GM23338 (cell line): ENCODE results near the gene AMBRA1. TPM values are rescaled to one million over a fixed set of nuclear protein-coding genes. Genes with fewer than 3 reads are reported as not detected.

Source experiments
- ATAC-seq: fragments of 200-7000 bp; cut with Tn5 transposase; 3 replicates; pipeline ENCODE4 v1.9.1; 2020
- DNase-seq: peaks from one replicate; pipeline ENCODE4 v3.0.0-alpha.2; 2015; ENCODE audit warnings: low spot score
- H2AFZ ChIP-seq: fragments of 200-600 bp; sonication (generic); 2 replicates; pipeline ENCODE4 v1.8.0; 2016; ENCODE audit warnings: antibody characterized with exemption, mild to moderate bottlenecking, moderate library complexity
- H3F3A ChIP-seq: fragments of 200-600 bp; sonication (generic); replicated peaks from 2 replicates; pipeline ENCODE4 v1.8.0; 2017; ENCODE audit warnings: antibody characterized with exemption, mixed run types, low read depth
- H3K27ac ChIP-seq: fragments of 200-600 bp; sonication (generic); 2 replicates; pipeline ENCODE4 v1.6.1; 2016; ENCODE audit warnings: low read depth
- H3K27me3 ChIP-seq: fragments of 200-600 bp; sonication (generic); 2 replicates; pipeline ENCODE4 v1.8.0; 2016; ENCODE audit warnings: mild to moderate bottlenecking, mixed run types, moderate library complexity; ENCODE audit not compliant: insufficient read depth
- H3K36me3 ChIP-seq: fragments of 200-600 bp; sonication (generic); 2 replicates; pipeline ENCODE4 v1.8.0; 2016; ENCODE audit warnings: mild to moderate bottlenecking; ENCODE audit not compliant: insufficient read depth
- H3K4me1 ChIP-seq: fragments of 200-600 bp; sonication (generic); 2 replicates; pipeline ENCODE4 v1.8.0; 2016; ENCODE audit warnings: mild to moderate bottlenecking, moderate library complexity; ENCODE audit not compliant: insufficient read depth
- H3K4me2 ChIP-seq: fragments of 200-600 bp; sonication (generic); 2 replicates; pipeline ENCODE4 v1.7.1; 2017; ENCODE audit warnings: mixed run types
- H3K4me3 ChIP-seq: fragments of 200-600 bp; sonication (generic); 2 replicates; pipeline ENCODE4 v1.6.1; 2016; ENCODE audit warnings: mixed run types
- H3K79me2 ChIP-seq: fragments of 200-600 bp; sonication (generic); replicated peaks from 2 replicates; pipeline ENCODE4 v1.8.0; 2017; ENCODE audit warnings: mild to moderate bottlenecking; ENCODE audit not compliant: insufficient read depth
- H3K9me2 ChIP-seq: fragments of 200-600 bp; sonication (generic); 2 replicates; pipeline ENCODE4 v1.8.0; 2017; ENCODE audit not compliant: insufficient read depth
- H4K20me1 ChIP-seq: fragments of 200-600 bp; sonication (generic); replicated peaks from 2 replicates; pipeline ENCODE4 v1.8.0; 2017; ENCODE audit warnings: mild to moderate bottlenecking; ENCODE audit not compliant: insufficient read depth
- H3K27ac Mint-ChIP-seq: 2 replicates; pipeline ENCODE4 v1.8.0; 2020; ENCODE audit warnings: inconsistent platforms, mild to moderate bottlenecking, moderate library complexity, mixed read lengths
- H3K27me3 Mint-ChIP-seq: 3 replicates; pipeline ENCODE4 v1.8.0; 2022; ENCODE audit warnings: low read depth, mild to moderate bottlenecking, moderate library complexity, mixed read lengths, inconsistent platforms; ENCODE audit not compliant: insufficient read depth, poor library complexity
- H3K36me3 Mint-ChIP-seq: 3 replicates; pipeline ENCODE4 v1.8.0; 2021; ENCODE audit warnings: low read depth, mild to moderate bottlenecking, inconsistent platforms, moderate library complexity, mixed read lengths
- H3K4me1 Mint-ChIP-seq: 3 replicates; pipeline ENCODE4 v1.8.0; 2020; ENCODE audit warnings: mild to moderate bottlenecking, inconsistent platforms, mixed read lengths
- H3K4me3 Mint-ChIP-seq: 3 replicates; pipeline ENCODE4 v1.8.0; 2021; ENCODE audit warnings: moderate library complexity, mild to moderate bottlenecking, inconsistent platforms, mixed read lengths
- H3K9me3 Mint-ChIP-seq: 3 replicates; pipeline ENCODE4 v1.8.0; 2020; ENCODE audit warnings: moderate library complexity, mild to moderate bottlenecking, inconsistent platforms, mixed read lengths
- CREB1 ChIP-seq: fragments of 250-450 bp; sonication (Bioruptor Pico); IDR thresholded peaks from 2 replicates; pipeline ENCODE4 v1.5.0; 2020; ENCODE audit warnings: low read depth, mild to moderate bottlenecking, moderate library complexity
- EZH2 ChIP-seq: fragments of 200-600 bp; sonication (generic); IDR thresholded peaks from one replicate; pipeline ENCODE4 v1.8.0; 2017; ENCODE audit warnings: antibody characterized with exemption, mild to moderate bottlenecking, low read depth; ENCODE audit not compliant: unreplicated experiment
- EZH2phosphoT487 ChIP-seq: fragments of 200-600 bp; sonication (generic); IDR thresholded peaks from one replicate; pipeline ENCODE4 v1.8.1; 2018; ENCODE audit warnings: antibody characterized with exemption; ENCODE audit not compliant: unreplicated experiment
- JUNB ChIP-seq: IDR thresholded peaks from one replicate; pipeline ENCODE4 v1.6.1; 2016; ENCODE audit warnings: antibody characterized with exemption; ENCODE audit not compliant: unreplicated experiment
- NANOG ChIP-seq: IDR thresholded peaks from 2 replicates; pipeline ENCODE4 v1.6.1; 2016; ENCODE audit warnings: antibody characterized with exemption, borderline replicate concordance
- POLR2AphosphoS5 ChIP-seq: IDR thresholded peaks from 2 replicates; pipeline ENCODE4 v1.6.1; 2016; ENCODE audit warnings: antibody characterized with exemption, low read depth
- STAT1 ChIP-seq: IDR thresholded peaks from one replicate; pipeline ENCODE4 v1.6.1; 2016; ENCODE audit warnings: antibody characterized with exemption; ENCODE audit not compliant: unreplicated experiment
- ZNF114 ChIP-seq: fragments of 250-450 bp; sonication (Bioruptor Pico); IDR thresholded peaks from 2 replicates; pipeline ENCODE4 v1.5.0; 2020; ENCODE audit warnings: mild to moderate bottlenecking, moderate library complexity
- ZNF331 ChIP-seq: fragments of 250-450 bp; sonication (Bioruptor Pico); IDR thresholded peaks from 2 replicates; pipeline ENCODE4 v1.5.0; 2020; ENCODE audit warnings: low read depth, mild to moderate bottlenecking, moderate library complexity
- polyA plus RNA-seq: library from polyadenylated mRNA; unstranded; fragments of >200 nt; fragmentation: Nextera tagmentation; extraction: Ambion mirVana; gene quantifications from 2 replicates; pipeline ENCODE4 v1.2.1, GENCODE V29; 2016
- total RNA-seq: library from RNA; depleted of rRNA; stranded (reverse); fragments of >200 nt; shearing (Covaris generic); gene quantifications from 2 replicates; pipeline ENCODE4 v1.2.3, GENCODE V29; 2014
- TF ChIP-seq, protein P1 (sequence below): IDR thresholded peaks from 2 replicates; pipeline ENCODE4 v1.6.1; 2016; ENCODE audit warnings: antibody characterized with exemption
- TF ChIP-seq, protein P2 (sequence below), 2 experiments: fragments of 200-600 bp in 1 of 2; sonication (generic) in 1 of 2; conservative IDR thresholded peaks; 2 replicates each; pipeline versions ENCODE4 v1.5.1 to v1.6.1; 2016 to 2017; ENCODE audit warnings: antibody characterized with exemption in 2 of 2, low read depth in 2 of 2, mild to moderate bottlenecking in 2 of 2, moderate library complexity in 1 of 2
- TF ChIP-seq, protein P3 (sequence below): IDR thresholded peaks from one replicate; pipeline ENCODE4 v1.6.1; 2018; ENCODE audit warnings: antibody characterized with exemption; ENCODE audit not compliant: unreplicated experiment
- TF ChIP-seq, protein P4 (sequence below): fragments of 250-450 bp; sonication (Bioruptor Pico); IDR thresholded peaks from 2 replicates; pipeline ENCODE4 v1.5.0; 2020; ENCODE audit warnings: mild to moderate bottlenecking, moderate library complexity

The AMBRA1 gene
- total and polyA plus RNA-seq, 2 experiments from 2014 or later: 8.3 to 34.8 TPM

DNA sequence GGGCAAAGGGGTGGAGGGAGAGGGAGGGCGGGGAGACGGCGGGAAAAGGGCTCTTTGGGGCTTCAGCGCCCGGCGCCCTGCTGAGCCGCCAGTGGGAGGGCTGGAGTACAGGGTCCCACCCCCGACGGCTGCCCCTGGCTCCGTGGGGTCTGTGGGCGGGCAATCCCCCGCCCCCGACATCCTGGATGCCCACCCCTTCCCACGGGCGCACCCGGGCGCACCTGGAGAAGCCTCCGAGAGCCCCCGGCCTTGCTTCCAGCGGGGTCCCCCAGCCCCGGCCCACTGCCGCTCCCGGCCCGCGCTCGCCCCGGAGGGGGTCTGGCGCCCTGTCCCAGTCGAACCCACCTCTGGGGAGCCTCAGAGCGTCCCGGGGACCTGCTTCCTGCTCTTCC, 202.6 kb downstream of the AMBRA1 start:
- Histone ChIP-seq H3F3A (peaks cover 18% of the 10 kb centered on the region), H4K20me1 (peaks cover 7% of the 10 kb centered on the region), H3K27ac (no peak overlapping the region), H3K4me1 (peaks cover 28% of the 10 kb centered on the region), H3K27me3 (peaks cover 63% of the 10 kb centered on the region), H3K36me3 (no peaks in the 10 kb centered on the region), H3K9me2 (no peaks in the 10 kb centered on the region), H3K4me3 (peak overlapping the region; percentile 76), H2AFZ (no peak overlapping the region), H3K4me2 (peak overlapping the region; percentile 88), H3K79me2 (no peaks in the 10 kb centered on the region)
- Mint-ChIP-seq H3K4me3 (no peak overlapping the region; the same call in 2 of the 3 replicates), H3K9me3 (no peaks in the 10 kb centered on the region; the same call in 1 of the 3 replicates), H3K4me1 (peaks cover 30% of the 10 kb centered on the region), H3K36me3 (no peaks in the 10 kb centered on the region; the same call in 2 of the 3 replicates), H3K27ac (no peak overlapping the region), H3K27me3 (peaks cover 58% of the 10 kb centered on the region)
- no peak for ATAC-seq
- no peak for TF ChIP-seq EZH2phosphoT487
- no peak for TF ChIP-seq POLR2AphosphoS5
- TF ChIP-seq JUNB: no peak
- TF ChIP-seq, protein P1, sequence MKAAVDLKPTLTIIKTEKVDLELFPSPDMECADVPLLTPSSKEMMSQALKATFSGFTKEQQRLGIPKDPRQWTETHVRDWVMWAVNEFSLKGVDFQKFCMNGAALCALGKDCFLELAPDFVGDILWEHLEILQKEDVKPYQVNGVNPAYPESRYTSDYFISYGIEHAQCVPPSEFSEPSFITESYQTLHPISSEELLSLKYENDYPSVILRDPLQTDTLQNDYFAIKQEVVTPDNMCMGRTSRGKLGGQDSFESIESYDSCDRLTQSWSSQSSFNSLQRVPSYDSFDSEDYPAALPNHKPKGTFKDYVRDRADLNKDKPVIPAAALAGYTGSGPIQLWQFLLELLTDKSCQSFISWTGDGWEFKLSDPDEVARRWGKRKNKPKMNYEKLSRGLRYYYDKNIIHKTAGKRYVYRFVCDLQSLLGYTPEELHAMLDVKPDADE: no peak
- no peak for TF ChIP-seq STAT1
- no peak for TF ChIP-seq EZH2
- TF ChIP-seq, protein P2, sequence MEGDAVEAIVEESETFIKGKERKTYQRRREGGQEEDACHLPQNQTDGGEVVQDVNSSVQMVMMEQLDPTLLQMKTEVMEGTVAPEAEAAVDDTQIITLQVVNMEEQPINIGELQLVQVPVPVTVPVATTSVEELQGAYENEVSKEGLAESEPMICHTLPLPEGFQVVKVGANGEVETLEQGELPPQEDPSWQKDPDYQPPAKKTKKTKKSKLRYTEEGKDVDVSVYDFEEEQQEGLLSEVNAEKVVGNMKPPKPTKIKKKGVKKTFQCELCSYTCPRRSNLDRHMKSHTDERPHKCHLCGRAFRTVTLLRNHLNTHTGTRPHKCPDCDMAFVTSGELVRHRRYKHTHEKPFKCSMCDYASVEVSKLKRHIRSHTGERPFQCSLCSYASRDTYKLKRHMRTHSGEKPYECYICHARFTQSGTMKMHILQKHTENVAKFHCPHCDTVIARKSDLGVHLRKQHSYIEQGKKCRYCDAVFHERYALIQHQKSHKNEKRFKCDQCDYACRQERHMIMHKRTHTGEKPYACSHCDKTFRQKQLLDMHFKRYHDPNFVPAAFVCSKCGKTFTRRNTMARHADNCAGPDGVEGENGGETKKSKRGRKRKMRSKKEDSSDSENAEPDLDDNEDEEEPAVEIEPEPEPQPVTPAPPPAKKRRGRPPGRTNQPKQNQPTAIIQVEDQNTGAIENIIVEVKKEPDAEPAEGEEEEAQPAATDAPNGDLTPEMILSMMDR (conservative IDR thresholded peaks at IDR 0.05; ENCODE audit: low read depth in 2 of 2): no peak
- TF ChIP-seq, protein P3, sequence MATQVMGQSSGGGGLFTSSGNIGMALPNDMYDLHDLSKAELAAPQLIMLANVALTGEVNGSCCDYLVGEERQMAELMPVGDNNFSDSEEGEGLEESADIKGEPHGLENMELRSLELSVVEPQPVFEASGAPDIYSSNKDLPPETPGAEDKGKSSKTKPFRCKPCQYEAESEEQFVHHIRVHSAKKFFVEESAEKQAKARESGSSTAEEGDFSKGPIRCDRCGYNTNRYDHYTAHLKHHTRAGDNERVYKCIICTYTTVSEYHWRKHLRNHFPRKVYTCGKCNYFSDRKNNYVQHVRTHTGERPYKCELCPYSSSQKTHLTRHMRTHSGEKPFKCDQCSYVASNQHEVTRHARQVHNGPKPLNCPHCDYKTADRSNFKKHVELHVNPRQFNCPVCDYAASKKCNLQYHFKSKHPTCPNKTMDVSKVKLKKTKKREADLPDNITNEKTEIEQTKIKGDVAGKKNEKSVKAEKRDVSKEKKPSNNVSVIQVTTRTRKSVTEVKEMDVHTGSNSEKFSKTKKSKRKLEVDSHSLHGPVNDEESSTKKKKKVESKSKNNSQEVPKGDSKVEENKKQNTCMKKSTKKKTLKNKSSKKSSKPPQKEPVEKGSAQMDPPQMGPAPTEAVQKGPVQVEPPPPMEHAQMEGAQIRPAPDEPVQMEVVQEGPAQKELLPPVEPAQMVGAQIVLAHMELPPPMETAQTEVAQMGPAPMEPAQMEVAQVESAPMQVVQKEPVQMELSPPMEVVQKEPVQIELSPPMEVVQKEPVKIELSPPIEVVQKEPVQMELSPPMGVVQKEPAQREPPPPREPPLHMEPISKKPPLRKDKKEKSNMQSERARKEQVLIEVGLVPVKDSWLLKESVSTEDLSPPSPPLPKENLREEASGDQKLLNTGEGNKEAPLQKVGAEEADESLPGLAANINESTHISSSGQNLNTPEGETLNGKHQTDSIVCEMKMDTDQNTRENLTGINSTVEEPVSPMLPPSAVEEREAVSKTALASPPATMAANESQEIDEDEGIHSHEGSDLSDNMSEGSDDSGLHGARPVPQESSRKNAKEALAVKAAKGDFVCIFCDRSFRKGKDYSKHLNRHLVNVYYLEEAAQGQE: no peak
- TF ChIP-seq, protein P4, sequence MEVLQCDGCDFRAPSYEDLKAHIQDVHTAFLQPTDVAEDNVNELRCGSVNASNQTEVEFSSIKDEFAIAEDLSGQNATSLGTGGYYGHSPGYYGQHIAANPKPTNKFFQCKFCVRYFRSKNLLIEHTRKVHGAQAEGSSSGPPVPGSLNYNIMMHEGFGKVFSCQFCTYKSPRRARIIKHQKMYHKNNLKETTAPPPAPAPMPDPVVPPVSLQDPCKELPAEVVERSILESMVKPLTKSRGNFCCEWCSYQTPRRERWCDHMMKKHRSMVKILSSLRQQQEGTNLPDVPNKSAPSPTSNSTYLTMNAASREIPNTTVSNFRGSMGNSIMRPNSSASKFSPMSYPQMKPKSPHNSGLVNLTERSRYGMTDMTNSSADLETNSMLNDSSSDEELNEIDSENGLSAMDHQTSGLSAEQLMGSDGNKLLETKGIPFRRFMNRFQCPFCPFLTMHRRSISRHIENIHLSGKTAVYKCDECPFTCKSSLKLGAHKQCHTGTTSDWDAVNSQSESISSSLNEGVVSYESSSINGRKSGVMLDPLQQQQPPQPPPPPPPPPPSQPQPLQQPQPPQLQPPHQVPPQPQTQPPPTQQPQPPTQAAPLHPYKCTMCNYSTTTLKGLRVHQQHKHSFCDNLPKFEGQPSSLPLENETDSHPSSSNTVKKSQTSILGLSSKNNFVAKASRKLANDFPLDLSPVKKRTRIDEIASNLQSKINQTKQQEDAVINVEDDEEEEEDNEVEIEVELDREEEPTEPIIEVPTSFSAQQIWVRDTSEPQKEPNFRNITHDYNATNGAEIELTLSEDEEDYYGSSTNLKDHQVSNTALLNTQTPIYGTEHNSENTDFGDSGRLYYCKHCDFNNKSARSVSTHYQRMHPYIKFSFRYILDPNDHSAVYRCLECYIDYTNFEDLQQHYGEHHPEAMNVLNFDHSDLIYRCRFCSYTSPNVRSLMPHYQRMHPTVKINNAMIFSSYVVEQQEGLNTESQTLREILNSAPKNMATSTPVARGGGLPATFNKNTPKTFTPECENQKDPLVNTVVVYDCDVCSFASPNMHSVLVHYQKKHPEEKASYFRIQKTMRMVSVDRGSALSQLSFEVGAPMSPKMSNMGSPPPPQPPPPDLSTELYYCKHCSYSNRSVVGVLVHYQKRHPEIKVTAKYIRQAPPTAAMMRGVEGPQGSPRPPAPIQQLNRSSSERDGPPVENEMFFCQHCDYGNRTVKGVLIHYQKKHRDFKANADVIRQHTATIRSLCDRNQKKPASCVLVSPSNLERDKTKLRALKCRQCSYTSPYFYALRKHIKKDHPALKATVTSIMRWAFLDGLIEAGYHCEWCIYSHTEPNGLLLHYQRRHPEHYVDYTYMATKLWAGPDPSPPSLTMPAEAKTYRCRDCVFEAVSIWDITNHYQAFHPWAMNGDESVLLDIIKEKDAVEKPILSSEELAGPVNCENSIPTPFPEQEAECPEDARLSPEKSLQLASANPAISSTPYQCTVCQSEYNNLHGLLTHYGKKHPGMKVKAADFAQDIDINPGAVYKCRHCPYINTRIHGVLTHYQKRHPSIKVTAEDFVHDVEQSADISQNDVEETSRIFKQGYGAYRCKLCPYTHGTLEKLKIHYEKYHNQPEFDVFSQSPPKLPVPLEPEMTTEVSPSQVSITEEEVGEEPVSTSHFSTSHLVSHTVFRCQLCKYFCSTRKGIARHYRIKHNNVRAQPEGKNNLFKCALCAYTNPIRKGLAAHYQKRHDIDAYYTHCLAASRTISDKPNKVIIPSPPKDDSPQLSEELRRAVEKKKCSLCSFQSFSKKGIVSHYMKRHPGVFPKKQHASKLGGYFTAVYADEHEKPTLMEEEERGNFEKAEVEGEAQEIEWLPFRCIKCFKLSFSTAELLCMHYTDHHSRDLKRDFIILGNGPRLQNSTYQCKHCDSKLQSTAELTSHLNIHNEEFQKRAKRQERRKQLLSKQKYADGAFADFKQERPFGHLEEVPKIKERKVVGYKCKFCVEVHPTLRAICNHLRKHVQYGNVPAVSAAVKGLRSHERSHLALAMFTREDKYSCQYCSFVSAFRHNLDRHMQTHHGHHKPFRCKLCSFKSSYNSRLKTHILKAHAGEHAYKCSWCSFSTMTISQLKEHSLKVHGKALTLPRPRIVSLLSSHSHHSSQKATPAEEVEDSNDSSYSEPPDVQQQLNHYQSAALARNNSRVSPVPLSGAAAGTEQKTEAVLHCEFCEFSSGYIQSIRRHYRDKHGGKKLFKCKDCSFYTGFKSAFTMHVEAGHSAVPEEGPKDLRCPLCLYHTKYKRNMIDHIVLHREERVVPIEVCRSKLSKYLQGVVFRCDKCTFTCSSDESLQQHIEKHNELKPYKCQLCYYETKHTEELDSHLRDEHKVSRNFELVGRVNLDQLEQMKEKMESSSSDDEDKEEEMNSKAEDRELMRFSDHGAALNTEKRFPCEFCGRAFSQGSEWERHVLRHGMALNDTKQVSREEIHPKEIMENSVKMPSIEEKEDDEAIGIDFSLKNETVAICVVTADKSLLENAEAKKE (CRISPR knock-in tag): no peak
- TF ChIP-seq NANOG: no peak
- TF ChIP-seq CREB1 (CRISPR knock-in tag): no peak
- TF ChIP-seq ZNF331 (CRISPR knock-in tag): no peak
- no peak for TF ChIP-seq ZNF114
- no peak for DNase-seq
